OCI-M1 (cell line): Measurements from ENCODE around the gene HMGA1.

ENCODE experiments used
- DNase-seq: peaks from one replicate; lab custom pipeline; 2025; lab: John Stamatoyannopoulos, UW

HMGA1 gene

DNA sequence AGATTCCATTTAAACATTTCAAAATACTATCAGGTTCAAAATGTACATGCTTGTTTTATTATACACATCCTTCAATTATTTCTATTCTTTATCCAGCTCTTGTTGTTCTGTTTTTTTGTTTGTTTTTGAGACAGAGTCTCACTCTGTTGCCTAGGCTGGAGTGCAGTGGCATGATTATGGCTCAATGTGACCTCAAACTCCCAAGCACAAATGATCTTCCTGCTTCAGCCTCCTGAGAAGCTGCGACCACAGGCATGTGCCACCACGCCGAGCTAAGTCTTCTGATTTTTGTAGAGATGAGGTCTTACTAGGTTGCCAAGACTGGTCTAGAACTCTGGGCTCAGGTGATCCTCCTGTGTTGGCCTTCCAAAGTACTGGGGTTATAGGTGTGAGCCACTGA lies 56.3 kb downstream of the HMGA1 start:
- DNase-seq: no peak

DNA sequence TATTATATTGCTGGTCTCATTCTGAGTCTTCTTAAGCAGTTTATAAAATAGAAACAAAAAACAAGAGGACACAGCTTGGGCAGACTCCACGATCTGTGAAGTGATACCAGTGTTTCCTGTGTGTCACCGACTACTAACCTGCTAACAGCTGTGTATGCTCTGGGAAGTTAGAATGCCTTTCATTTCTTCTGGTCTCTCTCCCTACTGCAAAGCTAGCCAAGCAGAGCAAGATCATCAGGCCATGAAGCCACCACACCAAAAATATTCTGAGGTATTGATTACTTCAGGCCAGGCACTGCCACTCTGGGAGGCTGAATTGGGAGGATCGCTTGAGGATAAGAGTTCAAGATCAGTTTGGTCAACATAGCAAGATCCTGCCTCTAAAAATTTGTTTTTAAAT lies 59.0 kb downstream of the HMGA1 start:
- DNase-seq: no peak
